NCI-H526 (cell line): ENCODE results near the gene CAPZB.

Source experiments
- DNase-seq, 2 experiments: peaks; one replicate each; lab custom pipeline; 2025; lab: John Stamatoyannopoulos, UW

Gene CAPZB

DNA sequence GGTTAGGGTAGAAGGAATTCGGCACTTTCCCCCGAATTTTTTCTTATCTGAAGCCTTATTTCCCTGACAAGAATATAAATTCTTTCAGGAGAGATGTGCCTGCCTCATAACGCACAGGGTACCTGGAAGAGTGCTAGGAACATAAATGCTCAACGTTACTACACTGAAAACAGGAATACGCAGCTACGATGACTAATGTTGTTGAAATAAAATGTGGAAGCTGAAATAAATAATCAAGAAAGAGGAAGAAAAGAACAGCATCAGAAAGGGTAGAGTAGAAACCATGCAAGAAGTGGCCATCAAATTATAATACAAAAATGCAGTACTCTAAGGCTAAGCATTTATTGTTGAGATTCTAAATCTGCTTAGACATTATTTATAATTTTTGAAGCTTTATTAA lies 139.3 kb downstream of the CAPZB start:
- no peak for DNase-seq

DNA sequence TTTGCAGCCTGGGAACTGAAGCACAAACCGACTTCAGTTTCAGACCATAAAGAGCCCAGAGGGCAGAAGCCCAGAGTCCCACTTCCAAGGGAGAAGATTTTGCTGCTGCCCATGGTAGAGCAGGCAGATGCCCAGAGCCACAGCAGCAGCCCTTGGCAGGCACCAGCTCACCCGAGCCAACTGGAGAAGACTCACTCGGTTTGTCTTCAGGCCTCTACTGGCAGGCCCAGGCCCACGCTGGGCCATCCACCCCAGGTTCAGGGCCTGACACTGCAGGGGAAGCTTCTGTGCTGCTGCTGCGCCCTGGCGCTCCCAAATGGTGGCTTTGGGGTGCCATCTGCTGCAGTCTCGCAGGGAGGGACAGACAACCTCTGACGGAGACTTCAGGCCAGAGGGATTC lies 139.9 kb downstream of the CAPZB start:
- no peak for DNase-seq

DNA sequence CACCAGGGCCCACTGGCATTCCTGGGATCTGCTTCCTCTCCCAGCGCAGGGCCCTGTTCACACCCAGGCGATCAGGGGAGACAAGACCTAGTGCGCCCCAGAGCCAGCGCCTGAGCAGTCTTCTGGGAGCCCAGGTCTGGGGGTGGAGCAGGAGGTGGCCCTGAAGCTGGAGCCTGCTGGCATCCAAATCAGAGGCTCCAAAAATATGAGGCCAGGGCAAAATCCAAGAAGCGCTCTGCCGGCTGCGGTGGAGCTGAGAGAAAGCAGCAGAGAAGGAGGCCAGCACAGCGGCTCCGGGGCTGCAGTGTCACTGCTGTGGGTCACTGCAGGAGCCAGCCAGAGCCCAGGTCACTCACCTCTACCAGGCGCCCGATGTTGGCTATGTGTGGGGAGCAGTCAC lies 140.5 kb downstream of the CAPZB start:
- DNase-seq: no peak

DNA sequence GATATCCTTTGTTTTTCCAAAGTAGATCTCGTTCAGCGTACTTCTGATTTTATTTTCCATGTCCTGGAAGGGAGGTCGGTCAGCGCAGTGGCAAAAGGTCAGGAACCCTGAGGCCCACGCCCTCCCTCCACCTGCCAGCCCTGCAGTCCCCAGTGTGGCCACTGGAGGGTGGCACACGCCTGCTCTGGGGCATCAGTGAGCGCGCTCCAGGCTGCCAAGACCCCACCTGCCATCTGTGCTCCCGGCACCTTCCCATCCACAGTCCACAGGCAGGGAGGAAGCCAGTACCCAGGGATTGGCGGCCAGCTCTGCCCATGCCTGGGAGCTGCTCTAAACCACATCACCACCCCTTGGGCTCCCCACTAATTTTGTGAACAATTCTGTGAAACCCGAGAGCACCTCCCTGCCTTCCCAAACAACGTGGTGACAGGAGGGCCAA lies 140.9 kb downstream of the CAPZB start:
- DNase-seq: peak in 1 of 2 experiments; percentile 44

DNA sequence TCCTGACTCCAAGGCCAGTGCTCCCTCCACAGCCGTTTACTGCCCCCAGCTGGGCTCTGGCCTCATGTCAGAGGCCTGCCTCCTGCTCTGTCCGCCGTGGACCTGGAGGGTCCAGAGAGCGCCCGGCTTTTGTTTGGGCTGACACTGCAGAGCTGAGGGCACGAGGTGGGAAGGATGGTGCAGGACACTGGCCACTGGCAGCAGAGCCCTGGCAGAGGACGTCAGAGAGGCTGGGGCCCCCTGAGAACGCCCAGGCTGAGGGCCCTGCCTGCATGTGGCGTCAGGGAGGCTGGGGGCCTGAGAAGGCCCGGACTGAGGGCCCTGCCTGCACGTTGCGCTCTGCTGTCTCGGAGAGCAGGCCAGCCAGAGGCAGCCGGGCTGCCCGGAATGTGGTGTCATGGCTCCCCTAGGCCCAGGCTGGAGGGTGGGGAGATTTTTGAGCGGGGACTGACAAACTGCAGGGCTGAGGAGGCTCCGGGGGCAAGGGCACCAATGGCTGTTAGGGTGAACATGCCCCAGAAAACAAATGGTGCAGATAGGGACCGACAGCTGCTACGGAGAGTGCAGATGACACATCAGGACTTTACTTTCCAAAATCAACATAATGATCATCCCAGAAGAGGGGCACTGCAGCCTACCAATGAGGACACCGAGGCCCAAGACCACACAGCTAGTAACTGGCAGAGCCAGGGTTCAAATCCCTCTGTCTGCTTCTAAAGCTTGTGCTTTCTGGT lies 141.6 kb downstream of the CAPZB start:
- no peak for DNase-seq

DNA sequence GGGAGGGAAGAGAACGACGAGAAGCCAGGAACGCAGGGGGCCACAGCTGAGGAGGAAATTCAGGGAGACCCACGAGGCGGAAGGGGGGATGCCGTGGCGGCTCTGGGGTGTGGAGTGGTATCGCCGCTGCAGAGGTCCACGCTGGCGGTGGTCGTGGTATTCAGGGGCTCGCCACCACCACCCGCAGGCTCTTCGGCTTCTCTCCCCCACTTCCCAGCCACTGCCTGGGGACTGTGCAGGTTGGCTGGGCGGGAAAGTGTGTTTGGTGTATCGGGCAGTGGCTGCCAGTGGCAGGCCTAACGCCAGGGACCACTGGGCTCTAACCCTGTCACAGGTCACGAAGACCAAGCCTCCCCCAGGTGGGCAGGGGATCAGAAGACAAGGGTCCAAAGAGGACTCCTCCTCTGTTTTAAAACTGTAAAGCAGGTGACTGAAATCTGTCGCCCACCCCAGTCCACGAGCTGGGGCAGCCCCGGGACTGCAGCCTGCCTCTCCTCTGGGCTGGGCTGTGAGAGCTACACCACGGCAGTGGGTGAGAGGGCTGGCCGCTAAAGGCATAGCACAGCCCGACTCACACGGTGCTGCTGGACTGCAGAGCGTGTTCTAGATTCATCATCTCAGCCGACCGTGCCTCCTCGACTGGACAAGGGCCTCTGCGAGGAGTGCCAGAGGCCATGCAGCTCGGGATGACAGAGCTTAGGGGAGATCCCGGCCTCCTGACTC lies 142.3 kb downstream of the CAPZB start:
- no peak for DNase-seq

DNA sequence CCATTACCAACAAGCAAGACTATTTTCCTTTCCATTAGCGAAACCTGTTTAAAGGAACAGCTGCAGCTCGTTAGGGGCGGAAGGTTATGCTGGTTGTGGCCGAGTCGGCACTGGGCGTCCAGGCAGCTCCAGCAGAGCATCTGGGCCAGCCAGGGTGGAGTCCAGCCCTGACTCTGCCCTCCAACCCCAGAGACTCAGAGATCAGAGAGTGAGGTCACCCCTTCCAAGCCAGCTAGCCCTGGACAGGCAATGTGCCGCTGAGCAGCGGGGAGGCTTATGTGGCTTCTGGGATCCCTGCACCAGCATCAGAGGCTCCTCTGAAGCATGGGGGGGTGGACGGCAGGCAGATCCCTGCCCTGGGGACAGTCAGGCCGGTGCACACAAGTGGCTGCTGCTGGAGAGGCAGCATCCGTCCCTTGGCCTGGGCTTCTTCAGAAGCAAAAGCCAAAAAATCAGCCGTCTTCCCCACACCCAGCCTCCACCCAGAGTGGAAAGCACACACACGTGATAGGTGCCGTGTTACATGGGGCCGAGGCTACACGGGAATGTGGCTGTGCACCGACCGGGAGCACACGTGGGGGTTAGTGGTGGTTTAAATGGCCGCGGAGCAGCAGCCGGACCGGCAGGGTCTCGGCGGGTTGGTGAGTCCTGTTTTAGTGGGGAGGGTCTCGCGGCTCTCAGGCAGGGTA lies 143.1 kb downstream of the CAPZB start:
- DNase-seq: no peak

DNA sequence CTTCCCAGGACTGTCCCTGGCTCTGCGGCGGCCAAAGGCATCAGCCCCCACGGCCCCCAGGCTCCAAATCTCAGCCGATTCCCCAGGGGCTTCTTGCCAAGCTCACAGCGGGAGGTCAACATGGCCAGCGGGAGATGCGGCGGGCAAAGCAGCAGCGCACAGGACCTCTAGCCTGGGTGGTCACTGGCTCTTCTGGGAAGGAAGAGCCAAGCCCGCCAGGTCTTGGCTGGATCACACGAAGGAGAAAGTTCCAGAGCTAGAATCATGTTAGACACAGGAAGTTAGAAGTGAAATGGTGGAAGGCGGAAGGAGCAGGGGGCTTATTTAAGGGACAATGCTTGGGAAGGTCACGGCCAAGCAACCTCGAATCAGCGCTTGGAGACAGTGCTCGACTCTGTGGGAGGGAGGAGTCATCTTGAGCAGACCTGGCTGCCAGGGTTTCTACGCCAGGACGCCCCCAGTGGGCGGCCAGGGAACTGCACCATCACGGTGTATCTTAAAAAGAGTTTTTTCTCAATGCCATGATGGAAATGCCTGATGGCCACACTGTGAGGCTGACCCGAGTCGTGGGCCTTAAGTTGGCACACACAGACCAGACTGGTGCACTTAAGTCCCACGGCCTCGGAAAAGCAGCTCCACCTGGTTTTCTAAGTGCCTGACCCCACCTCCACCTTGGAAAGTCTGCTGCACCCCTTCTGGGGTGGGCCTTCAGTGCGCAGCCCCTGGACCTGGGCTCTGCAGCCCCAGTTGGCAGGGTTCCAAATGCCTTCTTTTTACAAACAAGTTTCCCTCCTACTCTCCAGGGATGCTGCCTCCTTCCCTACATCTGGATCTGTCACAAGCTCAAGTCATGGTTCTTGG lies 143.9 kb downstream of the CAPZB start:
- DNase-seq: peak in 1 of 2 experiments; percentile 65

DNA sequence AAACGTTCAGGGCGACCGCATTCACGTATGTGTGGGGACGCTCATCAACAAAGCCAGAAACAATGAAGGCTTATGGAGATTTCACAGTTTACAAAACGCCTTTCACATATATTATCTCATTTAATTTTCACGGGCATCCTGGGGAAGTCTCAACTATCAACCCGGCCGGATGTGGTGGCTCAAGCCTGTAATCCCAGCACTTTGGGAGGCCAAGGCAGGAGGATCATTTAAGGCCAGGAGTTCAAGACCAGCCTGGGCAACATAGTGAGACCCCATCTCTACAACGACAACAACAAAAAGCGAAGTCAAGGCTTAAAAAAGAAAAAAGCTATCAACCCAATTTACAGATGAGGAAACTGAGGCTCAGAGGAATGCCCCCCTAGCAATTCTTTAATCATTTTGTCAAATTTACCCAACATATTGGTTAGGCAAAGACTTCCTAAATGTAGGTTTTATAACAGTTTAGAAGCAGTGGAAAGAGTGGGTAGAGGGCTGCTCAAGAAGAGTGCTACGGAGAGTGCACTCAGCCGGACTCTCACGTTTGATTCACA lies 144.9 kb downstream of the CAPZB start:
- no peak for DNase-seq

DNA sequence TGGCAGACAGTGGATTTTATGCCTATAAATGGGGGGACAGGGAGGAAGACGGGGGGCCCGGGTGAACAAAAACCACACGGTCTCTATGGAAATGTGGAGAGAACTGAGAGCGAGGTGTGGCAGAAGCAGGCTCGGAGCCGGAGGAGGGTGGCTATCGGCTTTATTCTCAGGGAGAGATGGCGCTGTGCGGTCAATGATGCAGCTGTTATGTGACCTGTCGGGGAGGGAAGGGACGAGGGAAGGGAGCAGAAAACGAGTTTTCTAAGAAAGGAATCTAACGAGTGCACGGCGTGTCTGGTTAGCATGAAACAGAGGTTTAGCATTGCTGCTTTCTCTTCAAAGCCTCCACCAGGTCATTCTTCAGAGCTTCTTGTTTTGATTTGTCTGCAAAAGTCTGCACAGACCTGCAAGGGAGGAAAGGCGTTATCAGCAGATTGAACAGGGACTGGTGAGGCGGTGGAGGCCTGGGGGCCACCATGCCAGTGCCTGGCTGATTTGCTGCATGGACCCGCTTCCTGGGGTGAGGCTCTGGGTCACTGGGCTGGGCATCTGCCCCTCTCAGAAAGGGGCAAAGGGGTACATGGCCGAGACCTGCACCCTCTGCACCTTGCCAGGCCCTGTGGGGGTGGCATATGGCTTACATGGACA lies 146.0 kb downstream of the CAPZB start:
- DNase-seq: no peak

DNA sequence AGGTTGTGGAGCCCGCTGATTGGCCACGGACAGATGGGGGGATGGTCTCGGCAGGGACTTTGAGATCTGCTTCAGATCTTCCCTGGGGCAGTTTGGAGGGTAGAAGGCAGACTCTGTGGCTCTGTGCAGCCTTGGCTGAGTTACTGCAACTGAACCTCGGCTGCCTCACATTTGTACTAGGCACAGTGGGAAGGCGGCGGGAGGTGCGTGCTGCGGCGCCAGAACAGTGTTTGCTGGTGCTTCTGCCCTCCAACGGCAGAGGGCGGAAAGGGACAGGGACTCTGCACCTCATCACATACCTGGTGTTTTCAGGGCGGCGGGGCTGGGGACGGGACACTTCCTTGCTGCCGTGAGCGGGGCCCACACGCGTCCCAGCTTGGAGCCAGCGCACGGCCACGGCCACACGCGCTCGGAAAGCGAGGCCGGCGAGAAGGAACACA lies 147.0 kb downstream of the CAPZB start:
- no peak for DNase-seq

DNA sequence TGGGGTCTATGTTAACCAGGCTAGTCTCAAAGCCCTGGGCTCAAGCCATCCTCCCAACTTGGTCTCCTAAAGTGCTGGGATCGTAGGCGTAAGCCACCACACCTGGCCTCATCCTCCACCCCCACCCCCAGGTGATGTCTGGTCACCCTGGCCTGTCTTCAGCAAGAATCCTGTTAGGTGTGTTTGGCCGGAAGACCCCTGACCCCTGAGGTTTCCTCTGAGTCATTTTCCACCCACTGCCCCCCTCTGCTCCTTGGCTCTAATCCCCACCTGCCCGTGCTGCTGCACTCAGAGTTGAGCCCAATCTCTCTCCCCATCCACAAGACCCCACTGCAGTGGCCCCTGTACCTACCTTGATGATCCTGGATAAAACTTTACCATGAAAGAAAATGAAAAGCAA lies 148.1 kb downstream of the CAPZB start:
- no peak for DNase-seq

DNA sequence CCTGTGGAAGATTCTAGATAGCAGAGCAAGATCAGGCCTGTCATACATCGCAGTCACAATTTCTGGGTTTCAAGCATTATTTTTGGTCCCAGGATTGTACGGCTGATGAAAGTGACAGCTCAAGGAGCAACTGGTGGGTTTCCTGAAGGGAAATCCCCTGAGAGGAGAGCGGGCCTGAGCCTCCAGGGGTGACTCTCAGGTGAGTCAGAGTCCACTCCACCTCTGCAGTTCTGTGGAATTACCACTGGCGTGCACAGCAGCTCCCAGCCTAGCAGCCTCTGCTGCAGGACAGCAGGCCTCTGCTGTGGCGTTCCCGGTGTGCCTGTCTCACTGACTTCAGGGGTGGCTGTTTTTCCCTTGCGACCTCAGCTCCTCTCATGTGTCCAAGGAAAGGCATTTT lies 148.8 kb downstream of the CAPZB start:
- DNase-seq: no peak

DNA sequence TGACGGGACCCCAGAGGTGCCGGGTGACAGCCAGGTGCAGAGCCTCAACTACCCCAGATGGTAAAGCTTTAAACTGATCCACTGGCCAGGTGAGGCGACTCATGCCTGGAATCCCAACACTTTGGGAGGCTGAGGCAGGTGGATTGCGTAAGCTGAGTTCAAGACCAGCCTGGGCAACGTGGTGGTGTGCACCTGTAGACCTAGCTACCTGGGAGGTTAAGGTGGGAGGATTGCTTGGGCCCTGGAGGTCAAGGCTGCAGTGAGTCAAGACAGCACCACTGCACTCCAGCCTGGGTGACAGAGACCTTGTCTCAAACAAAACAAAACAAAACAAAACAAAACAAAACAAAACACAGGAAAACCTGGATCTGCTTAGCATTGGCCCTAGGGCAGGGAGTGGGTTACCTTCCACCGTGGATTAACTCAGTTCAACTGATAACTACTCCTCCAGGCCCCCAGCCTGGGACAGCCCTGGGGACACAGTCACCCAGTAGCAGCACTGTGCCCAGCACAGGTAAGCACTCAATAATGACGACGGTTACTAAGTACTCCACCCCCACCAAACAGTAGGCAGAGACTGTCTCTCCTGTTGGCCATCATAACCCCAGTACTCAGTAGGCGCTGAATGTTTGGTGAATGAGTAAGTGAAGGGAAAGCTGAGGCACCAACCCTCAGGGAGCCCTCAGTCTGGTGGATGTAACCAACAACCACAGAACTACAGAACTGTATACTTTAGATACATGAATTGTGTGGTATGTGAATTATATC lies 151.6 kb downstream of the CAPZB start:
- DNase-seq: no peak

DNA sequence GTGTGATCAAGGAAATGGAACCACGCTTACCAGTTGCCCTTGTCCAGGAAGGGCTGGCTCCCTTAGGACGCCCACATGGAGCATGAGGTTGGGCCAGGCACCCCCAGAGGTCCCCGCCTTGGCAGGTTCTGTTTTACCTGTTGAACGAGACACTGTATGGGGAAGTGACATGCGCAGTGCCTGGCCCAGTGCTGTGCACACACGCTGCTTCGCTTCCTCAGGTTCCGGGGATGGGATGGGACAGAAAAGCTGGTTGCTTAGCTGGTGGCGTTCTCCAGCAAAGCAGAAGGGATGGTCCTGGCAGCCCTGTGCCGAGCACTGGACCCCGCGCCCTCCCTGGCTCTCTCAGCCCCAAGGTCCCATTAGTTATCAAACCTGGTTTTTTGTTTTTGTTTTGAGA lies 152.5 kb downstream of the CAPZB start:
- no peak for DNase-seq

DNA sequence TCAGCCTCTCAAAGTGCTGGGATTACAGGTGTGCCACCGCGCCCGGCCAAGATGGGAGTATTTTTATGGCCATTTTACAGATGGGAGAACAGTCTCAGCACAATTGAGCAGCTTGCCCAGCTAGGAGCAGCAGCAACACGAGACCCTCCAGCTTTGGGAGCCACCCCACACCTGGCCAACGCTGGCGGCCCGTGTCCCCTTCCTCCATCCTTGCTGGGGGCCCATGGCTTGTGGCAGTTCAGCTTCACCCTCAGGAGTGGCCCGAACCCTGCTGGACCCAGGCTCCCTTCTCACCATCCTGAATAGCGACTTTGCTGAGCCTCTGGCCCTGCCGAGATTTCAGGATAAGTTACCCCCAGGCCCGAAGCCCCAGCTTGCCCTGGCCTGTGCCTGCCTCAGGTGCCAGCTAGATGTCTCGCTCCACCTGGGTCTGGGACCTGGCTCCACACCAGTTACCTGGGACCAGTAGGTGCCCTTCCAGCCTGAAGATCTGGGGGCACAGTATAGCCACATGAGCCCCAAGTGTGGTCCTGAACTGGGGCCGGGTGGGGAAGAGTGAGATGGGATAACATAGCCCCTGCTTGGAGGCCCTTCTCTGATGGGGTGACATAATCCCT lies 154.0 kb downstream of the CAPZB start:
- no peak for DNase-seq

DNA sequence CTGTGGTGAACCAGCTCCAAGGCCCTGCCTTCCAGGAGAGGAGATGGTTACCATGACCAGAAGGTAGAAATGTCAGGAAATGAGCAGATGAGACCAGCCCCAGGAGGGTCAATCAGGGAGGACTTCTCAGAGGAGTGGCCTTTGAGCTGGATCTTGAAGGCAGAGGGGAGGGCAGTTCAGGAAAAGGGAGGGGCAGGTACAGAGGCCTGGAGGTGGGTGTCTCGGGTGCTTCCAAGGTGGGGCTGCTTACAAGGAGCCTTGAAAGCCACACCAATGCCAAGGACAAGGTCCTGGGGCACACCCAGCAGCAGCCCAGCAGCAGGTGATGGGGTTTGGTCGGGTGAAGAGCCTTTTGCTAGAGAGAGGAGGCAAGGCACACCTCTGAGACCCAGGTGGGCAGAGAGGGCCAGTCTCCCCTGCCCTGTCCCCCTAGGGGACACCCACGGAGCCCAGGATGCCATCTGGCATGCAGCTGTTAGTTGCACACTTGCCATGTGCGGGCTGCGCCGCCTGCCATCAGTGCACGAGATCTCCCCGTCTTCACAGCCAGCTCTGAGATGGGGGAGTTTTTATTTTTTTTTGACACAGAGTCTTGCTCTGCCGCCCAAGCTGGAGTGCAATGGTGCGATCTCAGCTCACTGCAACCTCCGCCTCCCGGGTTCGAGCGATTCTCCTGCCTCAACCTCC lies 154.7 kb downstream of the CAPZB start:
- no peak for DNase-seq

DNA sequence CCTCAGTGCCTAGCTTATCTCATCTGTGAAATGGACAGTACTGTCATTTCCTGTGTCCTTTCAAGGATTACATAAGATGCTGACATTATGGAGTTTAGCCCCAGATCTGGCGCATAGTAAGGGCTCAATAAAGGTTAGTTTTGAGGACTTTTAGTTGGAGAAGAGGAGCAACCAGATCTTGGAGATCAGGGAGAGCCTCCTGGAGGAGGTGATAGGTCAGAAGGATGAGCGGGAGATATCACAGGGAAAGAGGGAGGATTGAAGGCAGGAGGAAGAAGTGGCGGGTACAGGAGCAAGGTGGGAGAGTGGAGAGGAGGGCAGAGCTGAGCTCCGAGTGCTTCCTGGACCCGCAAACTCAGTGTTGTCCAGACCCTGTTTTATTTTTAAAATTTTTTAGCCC lies 155.7 kb downstream of the CAPZB start:
- DNase-seq: no peak

DNA sequence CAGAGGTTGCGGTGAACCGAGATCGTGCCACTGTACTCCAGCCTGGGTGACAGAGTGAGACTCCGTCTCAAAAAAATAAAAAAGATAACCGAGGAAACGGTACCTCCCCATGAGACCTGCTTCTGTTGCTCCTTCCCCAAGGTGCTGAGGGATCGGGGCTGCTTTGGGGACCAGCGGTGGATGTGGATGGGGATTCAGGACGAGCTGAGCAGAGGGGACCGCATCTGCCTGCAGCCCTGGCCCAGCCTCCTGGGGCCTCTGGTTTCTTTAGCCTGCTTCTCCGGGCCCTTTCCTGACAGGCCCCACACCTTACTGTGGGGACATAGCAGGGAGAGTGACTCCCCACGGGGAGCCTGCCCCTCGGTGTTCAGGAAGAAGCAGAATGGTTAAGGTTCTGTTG lies 156.2 kb downstream of the CAPZB start:
- DNase-seq: no peak
